GM21367 (cell line): ENCODE measurements around the gene KIF5A.
"Not testable (repeated sequence)": the region's sequence is repeated elsewhere in the genome, so short reads cannot be mapped to it uniquely, and the experiment has no call there.

Experiments used
- ATAC-seq: cut with Tn5 transposase; IDR thresholded peaks from one replicate; pipeline ENCODE4 v1.9.1; 2021; ENCODE audit not compliant: unreplicated experiment

KIF5A gene

DNA sequence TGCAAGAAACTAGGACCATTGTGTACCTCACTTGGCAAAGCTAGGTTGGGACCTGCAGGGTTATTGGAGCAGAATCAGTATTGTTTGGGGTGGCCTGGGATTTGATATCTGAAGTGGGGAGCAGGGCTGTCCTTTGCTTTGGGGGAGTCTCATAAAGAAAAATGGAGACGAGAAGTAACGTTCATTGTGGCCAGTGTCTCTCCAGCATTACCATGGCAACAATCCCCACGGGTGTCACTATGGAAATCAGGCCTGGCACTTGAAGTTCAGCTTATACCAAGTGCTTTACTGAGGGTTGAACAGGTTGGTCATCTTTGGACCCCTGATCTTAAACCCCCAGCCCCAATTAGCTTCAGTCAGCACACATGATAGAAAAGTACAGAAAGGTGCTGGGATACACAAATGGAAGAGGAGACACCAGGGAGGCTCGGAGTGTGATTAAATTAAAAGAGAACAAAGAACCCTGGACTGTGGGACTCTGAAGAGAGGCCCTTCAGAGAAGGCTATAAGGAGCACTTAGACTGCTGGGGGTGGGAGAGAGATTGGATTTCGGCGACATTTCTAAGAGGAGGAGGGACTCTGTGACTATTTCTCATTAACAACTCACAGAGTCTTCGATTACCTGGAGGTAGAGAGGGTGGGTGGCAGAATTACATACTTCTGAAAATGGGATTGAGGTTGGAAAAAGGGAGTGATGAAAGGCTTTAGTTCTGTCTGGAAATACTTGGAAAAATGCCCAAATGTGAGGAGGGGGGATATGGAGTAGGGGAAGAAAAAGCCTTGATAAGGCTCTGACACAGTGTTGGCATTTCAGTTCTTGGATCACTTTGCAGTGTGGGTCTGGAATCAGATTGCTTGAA, 3.7 kb downstream of the KIF5A start:
- ATAC-seq: no peak

DNA sequence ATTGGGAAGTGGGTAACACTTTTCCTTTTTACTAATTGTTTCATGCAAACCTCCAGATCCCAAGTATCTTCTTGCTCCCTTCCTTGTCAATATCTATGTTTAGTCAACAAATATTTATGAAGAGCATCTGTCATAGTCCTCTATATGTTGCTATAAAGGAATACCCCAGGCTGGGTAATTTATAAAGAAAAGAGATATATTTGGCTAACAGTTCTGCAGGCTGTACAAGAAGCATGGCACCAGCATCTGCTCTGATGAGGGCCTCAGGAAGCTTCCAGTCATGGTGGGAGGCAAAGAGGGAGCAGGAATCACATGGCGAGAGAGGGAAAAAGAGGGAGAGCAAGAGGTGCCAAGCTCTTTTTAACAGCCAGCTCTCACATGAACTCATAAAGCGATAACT, 4.6 kb downstream of the KIF5A start:
- ATAC-seq: no peak

DNA sequence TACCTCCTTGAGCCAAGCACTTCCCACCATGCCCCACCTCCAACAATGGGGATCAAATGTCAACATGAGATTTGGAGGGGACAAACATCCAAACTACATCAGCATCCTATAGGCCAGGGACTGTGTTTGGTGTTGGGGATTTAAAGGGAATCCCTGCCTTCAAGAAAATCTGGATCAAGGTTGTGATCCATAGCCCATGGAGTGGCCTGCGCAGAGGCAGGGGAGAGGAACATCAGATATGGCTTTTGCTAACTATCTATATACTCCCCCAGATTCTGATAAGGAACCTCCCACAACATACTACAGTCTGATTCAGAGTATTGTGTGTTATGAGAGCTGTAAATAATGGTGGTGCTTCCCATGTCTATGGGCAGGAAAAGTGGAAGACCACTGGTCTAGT, 5.1 kb downstream of the KIF5A start:
- ATAC-seq: no peak

DNA sequence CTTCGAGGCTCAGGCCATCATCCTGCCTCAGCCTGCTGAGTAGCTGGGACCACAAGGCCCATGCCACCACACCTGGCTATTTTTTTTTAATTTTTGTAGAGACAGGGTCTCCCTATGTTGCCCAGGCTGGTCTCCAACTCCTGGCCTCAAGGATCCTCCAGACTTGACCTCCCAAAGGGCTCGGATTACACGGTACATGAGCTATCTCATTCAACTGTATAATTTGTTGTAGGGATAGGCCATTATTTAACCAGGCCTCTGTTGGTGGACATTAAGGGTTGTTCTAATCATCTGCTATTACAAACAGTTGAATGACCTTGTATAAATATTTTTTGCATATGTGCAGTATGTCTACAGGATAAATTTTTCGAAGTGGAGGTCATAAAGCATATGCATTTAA, 9.0 kb downstream of the KIF5A start:
- no peak for ATAC-seq

DNA sequence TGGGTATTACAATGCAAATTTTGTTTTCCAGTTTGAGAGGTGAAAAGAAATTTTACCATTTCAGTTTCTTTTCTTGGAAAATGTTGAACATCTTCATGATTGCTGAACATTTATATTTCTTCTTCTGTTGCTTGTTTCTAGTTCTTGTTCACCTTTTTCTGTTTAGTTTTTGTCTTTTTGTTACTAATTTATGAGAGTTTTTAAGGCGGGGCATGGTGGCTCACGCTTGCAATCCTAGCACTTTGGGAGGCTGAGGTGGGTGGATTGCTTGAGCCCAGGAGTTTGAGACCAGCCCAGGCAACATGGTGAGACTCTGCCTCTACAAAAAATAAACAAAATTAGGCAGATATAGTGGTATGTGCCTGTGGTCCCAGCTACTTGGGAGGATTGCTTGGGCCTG, 10.7 kb downstream of the KIF5A start:
- ATAC-seq: no peak

DNA sequence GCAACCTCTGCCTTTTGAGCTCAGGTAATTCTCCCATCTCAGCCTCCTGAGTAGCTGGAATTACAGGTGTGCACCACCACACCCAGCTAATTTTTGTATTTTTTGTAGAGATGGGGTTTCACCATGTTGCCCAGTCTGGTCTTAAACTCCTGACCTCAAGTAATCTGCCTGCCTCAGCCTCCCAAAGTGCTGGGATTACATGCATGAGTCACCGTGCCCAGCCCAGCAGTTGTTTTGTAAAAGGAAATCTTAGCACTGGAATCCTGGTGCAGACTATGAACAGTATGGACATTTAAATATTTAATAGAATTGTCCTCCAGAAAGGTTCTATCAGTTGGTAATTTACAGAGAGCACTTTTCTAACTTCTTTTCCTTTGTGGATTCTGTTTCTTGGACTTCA, 11.3 kb downstream of the KIF5A start:
- not testable (repeated sequence) for ATAC-seq

DNA sequence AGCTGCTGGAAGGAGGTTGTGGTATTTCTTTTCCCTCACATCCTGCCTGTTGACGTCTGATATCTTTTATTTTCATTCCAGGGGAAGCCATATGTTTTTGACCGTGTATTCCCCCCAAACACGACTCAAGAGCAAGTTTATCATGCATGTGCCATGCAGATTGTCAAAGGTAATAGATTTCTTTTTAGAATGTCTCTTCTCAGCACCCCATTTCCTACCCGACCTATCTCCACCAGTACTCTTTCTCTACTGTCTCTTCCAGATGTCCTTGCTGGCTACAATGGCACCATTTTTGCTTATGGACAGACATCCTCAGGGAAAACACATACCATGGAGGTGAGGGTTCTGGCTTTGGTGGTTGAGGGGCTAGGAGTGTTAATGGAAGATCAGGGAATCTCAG, 13.5 kb downstream of the KIF5A start:
- no peak for ATAC-seq

DNA sequence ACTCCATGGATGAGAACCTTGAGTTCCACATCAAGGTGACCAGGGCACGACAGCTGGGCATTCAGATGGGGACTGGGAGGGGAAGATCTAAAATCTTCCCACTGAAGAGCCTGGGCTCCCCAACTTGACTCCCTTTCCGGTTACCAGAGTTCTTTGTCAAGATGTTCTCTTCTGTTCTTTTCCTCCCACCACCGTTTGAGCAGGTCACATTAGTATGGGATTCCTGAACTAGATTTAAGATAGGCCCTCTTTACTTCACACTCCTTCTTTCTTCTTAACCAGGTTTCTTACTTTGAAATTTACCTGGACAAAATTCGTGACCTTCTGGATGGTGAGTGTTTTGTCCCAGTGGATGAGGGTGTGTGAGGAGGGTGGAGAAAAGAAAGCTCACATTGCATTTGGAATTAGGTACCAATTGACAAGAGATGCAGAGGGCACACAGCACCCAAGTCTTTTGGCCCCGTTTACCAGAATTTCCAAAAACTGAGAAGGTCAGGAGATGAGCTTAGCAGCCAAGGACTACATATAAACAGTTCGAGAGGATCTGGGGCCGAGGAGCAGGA, 14.4 kb downstream of the KIF5A start:
- ATAC-seq: no peak

DNA sequence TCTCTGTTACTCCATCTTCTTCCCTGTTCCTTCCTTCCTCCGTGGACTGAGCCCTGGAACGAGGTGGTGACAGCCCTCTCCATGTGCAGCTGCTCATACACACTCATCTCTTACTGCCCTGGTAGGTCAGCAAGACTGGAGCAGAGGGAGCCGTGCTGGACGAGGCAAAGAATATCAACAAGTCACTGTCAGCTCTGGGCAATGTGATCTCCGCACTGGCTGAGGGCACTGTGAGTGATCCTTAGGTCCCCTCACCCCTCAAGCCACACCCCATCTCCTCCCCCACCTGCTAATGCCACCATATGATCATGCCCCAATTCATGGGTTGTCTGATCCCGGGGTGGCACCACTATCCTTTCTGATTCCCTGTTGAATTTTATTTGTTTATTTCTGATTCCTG, 19.0 kb downstream of the KIF5A start:
- no peak for ATAC-seq

DNA sequence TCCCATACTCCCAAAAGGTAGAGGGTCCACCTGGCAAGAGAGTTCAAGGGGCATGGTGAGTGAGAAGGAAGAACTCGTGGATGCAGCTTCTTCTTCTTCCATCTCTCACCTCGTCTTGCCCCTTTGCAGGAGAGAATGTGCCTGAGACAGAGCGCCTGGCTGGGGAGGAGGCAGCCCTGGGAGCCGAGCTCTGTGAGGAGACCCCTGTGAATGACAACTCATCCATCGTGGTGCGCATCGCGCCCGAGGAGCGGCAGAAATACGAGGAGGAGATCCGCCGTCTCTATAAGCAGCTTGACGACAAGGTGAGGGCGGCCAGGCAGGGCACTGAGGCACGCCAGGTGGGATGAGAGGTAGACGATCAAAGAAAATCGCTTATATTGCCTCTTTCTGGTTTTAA, 20.0 kb downstream of the KIF5A start:
- no peak for ATAC-seq

DNA sequence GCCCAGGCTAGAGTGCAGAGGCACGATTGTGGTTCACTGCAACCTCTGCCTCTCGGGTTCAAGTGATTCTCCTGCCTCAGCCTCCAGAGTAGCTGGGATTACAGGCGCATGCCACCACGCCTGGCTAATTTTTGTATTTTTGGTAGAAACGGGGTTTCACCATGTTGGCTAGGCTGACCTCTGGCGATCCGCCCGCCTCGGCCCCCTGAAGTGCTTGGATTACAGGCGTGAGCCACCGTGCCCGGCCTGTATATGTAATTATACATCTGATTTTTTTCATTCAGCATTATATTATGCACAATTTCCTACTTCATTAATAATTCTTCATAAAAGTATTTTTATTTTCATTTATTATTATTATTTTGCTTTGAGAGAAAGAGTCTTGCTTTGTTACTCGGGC, 20.6 kb downstream of the KIF5A start:
- not testable (repeated sequence) for ATAC-seq

DNA sequence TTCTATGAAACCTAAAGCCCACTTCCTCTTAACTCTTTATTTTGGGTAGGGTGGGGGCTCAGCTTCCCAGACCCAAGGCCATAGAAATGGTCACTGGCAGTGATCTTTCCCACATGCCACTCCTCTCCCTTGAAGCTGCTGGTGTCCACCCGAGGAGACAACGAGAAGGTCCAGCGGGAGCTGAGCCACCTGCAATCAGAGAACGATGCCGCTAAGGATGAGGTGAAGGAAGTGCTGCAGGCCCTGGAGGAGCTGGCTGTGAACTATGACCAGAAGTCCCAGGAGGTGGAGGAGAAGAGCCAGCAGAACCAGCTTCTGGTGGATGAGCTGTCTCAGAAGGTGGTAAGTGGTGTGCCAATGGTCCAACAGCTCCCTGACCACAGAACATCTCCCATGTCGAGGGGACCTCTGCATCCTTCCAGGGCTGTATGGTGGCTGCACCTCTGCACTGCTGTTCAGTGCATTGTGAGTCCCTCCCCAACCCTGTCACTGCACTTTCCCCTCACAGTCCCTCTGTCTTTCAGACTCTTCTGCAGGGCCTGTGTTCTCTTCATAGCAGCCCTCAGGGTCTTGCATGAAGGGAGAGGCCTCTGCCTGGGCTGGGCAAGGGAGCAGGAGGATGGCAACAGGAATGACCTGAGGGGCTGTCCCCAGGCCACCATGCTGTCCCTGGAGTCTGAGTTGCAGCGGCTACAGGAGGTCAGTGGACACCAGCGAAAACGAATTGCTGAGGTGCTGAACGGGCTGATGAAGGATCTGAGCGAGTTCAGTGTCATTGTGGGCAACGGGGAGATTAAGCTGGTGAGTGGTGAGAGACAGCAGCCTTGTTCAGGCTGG, 22.3 kb downstream of the KIF5A start:
- ATAC-seq: no peak

DNA sequence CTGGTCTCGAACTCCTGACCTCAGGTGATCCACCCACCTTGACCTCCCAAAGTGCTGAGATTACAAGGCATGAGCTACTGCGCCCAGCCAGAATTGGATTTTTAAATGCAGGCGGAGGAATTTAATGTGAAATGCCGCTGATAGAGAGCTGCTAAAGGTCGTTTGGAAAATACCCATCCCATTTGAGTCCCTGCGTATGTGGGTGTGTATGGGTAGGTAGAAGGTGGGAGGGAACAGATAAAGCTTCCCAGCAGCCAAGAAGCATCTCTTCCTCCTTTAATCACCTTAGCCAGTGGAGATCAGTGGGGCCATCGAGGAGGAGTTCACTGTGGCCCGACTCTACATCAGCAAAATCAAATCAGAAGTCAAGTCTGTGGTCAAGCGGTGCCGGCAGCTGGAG, 25.0 kb downstream of the KIF5A start:
- ATAC-seq: no peak

DNA sequence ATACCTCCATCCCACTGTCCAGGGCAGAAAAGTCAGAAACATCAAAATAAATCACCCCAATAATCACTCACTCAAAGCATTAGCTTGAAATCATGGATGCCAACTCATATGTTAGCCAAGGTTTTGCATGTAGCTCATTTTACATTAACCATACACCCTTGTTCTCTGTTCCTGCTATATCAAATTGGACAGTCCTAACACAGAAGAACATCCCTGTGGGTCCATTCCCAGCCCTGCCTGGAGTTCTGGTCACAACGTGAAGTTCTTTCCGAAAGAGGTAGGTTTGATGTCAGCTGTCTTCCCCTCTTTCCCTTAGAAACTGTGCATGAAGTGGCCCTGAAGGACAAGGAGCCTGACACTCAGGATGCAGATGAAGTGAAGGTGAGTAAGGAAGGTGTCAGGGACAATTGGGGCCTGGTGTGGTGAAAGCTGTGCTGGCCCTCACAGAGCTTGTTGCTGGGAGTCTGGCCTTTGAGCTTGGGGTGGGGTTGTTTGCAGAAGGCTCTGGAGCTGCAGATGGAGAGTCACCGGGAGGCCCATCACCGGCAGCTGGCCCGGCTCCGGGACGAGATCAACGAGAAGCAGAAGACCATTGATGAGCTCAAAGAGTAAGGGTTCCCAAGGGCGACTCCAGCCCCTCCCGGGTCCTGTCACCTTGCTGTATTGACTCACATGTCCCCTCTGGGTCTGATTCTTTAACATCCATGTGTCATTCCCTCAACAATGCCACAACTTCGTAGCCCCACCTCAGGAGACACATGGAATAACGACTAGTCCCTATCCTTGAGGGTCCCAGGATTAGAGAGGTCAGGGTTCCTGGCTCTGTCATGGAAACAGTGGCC, 26.1 kb downstream of the KIF5A start:
- no peak for ATAC-seq

DNA sequence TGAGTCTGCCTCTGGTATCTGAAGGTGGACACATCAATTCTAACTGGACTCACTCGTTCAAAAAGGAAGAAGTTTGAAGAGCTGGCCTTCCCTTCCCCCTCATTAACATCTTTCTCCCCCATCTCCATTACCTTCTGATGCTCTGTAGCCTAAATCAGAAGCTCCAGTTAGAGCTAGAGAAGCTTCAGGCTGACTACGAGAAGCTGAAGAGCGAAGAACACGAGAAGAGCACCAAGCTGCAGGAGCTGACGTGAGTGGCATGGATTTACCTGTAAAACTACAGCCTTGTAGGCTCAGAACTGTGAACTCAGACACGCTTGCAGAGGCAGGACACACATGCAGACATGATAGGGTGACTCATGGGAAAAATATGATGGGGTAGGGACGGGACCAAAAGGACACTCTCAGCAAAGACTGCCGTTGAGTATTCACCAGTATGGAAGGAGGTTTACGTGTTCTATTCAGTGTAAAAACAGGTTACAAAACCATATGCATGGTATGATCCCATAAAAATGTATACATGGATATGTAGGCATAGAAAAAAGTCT, 26.8 kb downstream of the KIF5A start:
- no peak for ATAC-seq

DNA sequence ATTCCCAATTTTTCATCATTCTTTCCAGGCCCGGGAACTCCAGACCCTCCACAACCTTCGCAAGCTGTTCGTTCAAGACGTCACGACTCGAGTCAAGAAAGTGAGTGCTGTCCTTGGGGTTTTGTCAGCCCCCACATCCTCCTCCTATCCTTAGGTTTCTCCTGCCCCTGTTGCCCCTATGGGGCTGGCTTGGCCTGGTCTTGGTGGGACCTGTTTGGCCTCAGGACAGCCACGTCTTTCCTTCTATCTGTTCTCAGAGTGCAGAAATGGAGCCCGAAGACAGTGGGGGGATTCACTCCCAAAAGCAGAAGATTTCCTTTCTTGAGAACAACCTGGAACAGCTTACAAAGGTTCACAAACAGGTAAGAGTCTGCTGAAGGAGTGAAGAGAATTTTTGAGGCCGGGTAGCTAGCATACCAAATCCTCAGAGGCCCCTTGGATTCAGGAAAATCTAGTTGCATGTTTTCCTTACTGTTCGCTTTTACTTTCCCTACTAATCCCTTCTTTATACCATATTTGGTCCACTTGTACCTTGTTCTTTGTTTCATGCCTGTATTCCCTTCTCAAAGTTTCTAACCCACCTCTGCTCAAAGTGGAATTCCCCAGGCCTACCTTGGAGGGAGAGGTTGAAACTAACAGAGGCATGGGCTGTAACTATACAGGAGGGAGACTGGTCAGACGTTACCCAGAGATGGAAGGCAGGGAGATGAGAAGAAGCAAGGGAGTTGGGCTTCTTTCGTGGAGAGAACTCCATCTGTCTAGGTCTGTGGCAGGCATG, 28.3 kb downstream of the KIF5A start:
- no peak for ATAC-seq

DNA sequence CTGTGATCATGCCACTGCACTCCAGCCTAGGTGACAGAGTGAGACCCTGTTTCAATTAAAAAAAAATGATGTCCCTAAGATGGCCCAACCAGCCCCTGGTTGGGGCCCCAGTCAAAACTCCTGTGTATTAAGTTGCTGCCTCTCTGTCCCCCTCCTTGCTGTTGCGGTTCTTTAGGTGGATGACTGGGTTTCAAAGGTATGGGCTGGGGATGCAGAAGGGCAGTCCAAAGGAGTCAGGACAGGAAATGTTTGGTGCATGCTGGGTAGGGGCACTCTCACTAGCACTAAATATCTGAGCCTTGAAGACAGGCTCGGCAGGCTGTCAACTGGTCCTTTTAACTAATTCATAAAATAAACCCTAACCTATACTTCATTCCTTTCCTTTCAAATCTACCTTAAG, 29.2 kb downstream of the KIF5A start:
- ATAC-seq: no peak

DNA sequence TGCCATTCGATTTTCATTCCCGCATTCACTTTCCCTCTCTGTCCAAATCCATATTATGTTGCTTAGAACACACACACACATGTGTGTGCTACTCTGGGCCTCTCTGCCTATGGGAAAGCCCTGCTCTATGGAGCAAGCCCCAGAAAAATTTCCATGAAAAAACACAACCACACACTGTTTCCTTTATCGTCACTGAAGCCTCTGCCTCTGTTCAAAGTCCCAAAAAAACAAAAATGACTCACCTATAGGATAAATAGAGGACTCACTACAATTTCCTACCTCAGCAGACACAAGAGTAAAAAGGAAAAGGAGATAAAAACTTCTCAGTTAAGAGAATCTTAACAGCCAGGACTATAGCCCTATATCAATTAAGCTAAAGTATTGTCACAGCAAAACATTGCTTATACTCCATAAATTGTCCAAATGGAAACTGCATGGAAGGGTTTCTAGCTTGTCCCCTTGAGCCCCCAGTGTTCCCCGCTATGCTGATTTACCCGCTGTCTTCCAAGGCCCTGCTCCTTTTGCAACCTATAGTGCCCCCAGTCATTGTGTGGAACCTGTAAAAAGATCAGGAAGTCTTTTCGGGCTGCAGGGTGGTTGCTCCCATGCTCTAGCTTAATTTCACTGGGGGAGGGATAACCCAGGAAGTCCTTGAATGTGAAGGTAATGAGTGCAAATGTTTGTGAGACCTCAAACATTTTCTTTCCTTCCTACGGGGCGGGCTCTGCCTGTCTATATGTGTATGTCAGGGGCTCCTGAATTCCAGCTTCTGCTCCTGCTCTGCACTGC, 30.0 kb downstream of the KIF5A start:
- no peak for ATAC-seq

DNA sequence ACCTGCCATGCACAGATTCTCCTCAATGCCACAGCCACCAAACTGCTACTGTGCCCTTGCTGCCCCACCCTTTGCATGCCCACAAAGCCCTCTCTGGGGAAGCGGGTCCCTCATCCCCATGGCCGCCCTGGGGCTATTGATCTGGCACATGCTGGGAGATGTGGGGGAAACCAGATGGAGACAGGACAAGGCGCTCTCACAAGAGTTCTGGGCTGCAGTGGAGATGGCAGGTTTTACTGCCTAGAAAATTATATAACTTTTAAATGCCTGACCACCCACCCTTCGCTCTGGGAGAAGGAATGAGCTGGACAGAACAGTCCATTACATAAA, 30.6 kb downstream of the KIF5A start:
- no peak for ATAC-seq
